Measurements from ENCODE around the gene TCAIM. TPM values are rescaled to one million over a fixed set of nuclear protein-coding genes. Genes with fewer than 3 reads are reported as not detected.

TCAIM gene
- total RNA-seq, 1 donor from 2014 or later, result 35.9 TPM

- Histone ChIP-seq H3K27ac (replicated peaks) (no peak overlapping the region), H3K27me3 (ENCODE audit: low read depth) (no peaks in the 10 kb centered on the region), H3K4me1 (no peaks in the 10 kb centered on the region), H3K36me3 (no peaks in the 10 kb centered on the region), H3K4me3 (no peak overlapping the region), H3K9me3 (replicated peaks) (no peaks in the 10 kb centered on the region)
- intact Hi-C loops (cut with micrococcal nuclease), result no loop called here
- no peak for DNase-seq
- TF ChIP-seq CTCF (IDR thresholded peaks at IDR 0.05; ENCODE audit: borderline replicate concordance), result no peak
Observed at GRCh38 chr3:44324584-44324983, 14.0 kb upstream of the TCAIM start.

GRCh38 chr3:44326019-44326418 is 12.5 kb upstream of the TCAIM start:
- intact Hi-C loops (cut with micrococcal nuclease), result no loop called here
- H3K36me3 ChIP-seq, result no peaks in the 10 kb centered on the region
- no peak overlapping the region for H3K4me3 ChIP-seq
- peak overlapping the region; percentile 67 for H3K27ac ChIP-seq (replicated peaks)
- no peaks in the 10 kb centered on the region for H3K4me1 ChIP-seq
- no peak for TF ChIP-seq CTCF (IDR thresholded peaks at IDR 0.05; ENCODE audit: borderline replicate concordance)
- no peaks in the 10 kb centered on the region for H3K9me3 ChIP-seq (replicated peaks)
- H3K27me3 ChIP-seq (ENCODE audit: low read depth), result no peaks in the 10 kb centered on the region
- no peak for DNase-seq

GRCh38 chr3:44326515-44326914 is 12.1 kb upstream of the TCAIM start:
- intact Hi-C loops (cut with micrococcal nuclease), result no loop called here
- TF ChIP-seq CTCF (IDR thresholded peaks at IDR 0.05; ENCODE audit: borderline replicate concordance), result no peak
- DNase-seq, result no peak

GRCh38 chr3:44329946-44330345 is 8.6 kb upstream of the TCAIM start:
- intact Hi-C loops (cut with micrococcal nuclease), result no loop called here
- H3K27me3 ChIP-seq (ENCODE audit: low read depth), result no peaks in the 10 kb centered on the region
- DNase-seq, result no peak

More at GRCh38 chr3:44326515-44326914, 12.1 kb upstream of the TCAIM start:
- H3K4me1 ChIP-seq, result no peaks in the 10 kb centered on the region
- no peaks in the 10 kb centered on the region for H3K27me3 ChIP-seq (ENCODE audit: low read depth)
- peak overlapping the region; percentile 67 for H3K27ac ChIP-seq (replicated peaks)
- no peak overlapping the region for H3K4me3 ChIP-seq
- H3K36me3 ChIP-seq, result no peaks in the 10 kb centered on the region
- no peaks in the 10 kb centered on the region for H3K9me3 ChIP-seq (replicated peaks)

GRCh38 chr3:44330444-44330843 is 8.1 kb upstream of the TCAIM start:
- Histone ChIP-seq H3K4me3 (no peak overlapping the region), H3K9me3 (replicated peaks) (no peaks in the 10 kb centered on the region), H3K4me1 (no peaks in the 10 kb centered on the region), H3K27me3 (ENCODE audit: low read depth) (no peaks in the 10 kb centered on the region), H3K36me3 (no peaks in the 10 kb centered on the region), H3K27ac (replicated peaks) (no peak overlapping the region)
- DNase-seq, result no peak
- TF ChIP-seq CTCF (IDR thresholded peaks at IDR 0.05; ENCODE audit: borderline replicate concordance), result no peak
- intact Hi-C loops (cut with micrococcal nuclease), result no loop called here

More at GRCh38 chr3:44329946-44330345, 8.6 kb upstream of the TCAIM start:
- Histone ChIP-seq H3K9me3 (replicated peaks) (no peaks in the 10 kb centered on the region), H3K27ac (replicated peaks) (no peak overlapping the region), H3K36me3 (no peaks in the 10 kb centered on the region), H3K4me1 (no peaks in the 10 kb centered on the region), H3K4me3 (no peak overlapping the region)
- TF ChIP-seq CTCF (IDR thresholded peaks at IDR 0.05; ENCODE audit: borderline replicate concordance), result no peak

GRCh38 chr3:44334326-44334725 is 4.2 kb upstream of the TCAIM start:
- no peak for TF ChIP-seq CTCF (IDR thresholded peaks at IDR 0.05; ENCODE audit: borderline replicate concordance)
- H3K36me3 ChIP-seq, result no peaks in the 10 kb centered on the region
- no peak overlapping the region for H3K4me3 ChIP-seq
- H3K27me3 ChIP-seq (ENCODE audit: low read depth), result no peaks in the 10 kb centered on the region
- H3K9me3 ChIP-seq (replicated peaks), result no peaks in the 10 kb centered on the region
- no peak overlapping the region for H3K27ac ChIP-seq (replicated peaks)
- H3K4me1 ChIP-seq, result peaks cover 19% of the 10 kb centered on the region
- DNase-seq, result no peak
- intact Hi-C loops (cut with micrococcal nuclease), result no loop called here

Data from left ventricle myocardium inferior (tissue), 1 donor.